Vagina (tissue), 2 donors: Measurements from ENCODE around the gene ZNF133.

Experiments
- CTCF ChIP-seq, 3 experiments: fragments of 450-650 bp in 2 of 3; fragments of 200-600 bp in 1 of 3; sonication (generic) in 1 of 3; IDR thresholded peaks; one replicate each; pipeline ENCODE4 v1.5.1; 2017 to 2019; ENCODE audit warnings: antibody characterized with exemption in 3 of 3, mild to moderate bottlenecking in 2 of 3, moderate library complexity in 2 of 3
- POLR2A ChIP-seq, 2 donors: fragments of 450-650 bp; IDR thresholded peaks; one replicate each; pipeline ENCODE4 v1.6.1; 2017; ENCODE audit warnings: antibody characterized with exemption in 2 of 2, mild to moderate bottlenecking in 2 of 2, moderate library complexity in 2 of 2
- POLR2AphosphoS5 ChIP-seq, 2 donors: sonication (generic); formaldehyde crosslinking; IDR thresholded peaks; one replicate each; pipeline ENCODE4 v1.9.0; 2017; ENCODE audit warnings: antibody characterized with exemption in 2 of 2, mild to moderate bottlenecking in 2 of 2, low read depth in 1 of 2; ENCODE audit not compliant: insufficient read depth in 1 of 2

GRCh38 chr20:18271160-18271559, 17.2 kb upstream of the ZNF133 start:
- TF ChIP-seq CTCF (IDR thresholded peaks at IDR 0.05) (no peak), POLR2A (IDR thresholded peaks at IDR 0.05) (no peak), POLR2AphosphoS5 (IDR thresholded peaks at IDR 0.05; ENCODE audit: insufficient read depth in 1 of 2, low read depth in 1 of 2) (no peak)
